ENCODE results near the gene GSTA5.
"Not testable (repeated sequence)": the region's sequence is repeated elsewhere in the genome, so short reads cannot be mapped to it uniquely, and the experiment has no call there.

The GSTA5 gene

DNA sequence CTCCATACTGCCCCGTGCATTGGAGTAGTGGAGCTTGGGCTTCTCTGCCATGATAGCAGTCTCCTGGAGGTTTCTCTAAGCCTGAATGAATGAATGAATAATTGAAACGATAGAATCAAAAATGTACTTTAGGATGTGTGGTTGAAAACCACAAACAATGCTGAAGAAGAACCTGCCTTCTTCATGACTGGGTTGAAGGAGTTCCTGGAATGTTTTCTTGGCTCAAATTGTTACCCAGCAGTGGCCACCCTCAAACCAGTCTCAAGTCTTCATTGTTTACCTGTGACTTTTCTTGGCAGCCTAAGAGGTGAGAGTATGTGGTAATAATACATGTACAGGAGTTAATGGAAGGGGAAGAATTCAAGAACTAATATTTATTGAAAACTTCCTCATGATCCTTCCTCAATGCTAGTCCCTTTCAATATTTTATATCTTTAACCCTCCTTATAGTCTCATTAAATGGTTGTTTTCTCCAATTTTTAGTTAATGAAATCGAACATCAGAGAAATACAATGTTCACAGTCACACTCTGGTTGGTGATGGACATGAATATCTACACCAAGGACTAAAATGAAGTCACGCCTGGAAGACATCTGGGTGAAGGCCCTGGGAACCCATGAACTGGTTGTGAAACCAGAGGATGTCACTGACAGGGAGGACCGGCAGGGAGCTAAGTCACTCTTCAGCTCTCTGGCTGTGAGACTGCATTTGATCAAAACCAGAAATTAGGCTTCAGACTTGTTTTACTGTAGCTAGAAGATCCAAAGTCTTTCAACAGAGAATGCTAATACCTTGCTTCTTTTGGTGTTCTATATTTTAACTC lies at the start of gene GSTA5:
Gene GSTA5, minus strand, starts transcription at position 51 of the 823 bp plus-strand sequence.
- no peak for DNase-seq

DNA sequence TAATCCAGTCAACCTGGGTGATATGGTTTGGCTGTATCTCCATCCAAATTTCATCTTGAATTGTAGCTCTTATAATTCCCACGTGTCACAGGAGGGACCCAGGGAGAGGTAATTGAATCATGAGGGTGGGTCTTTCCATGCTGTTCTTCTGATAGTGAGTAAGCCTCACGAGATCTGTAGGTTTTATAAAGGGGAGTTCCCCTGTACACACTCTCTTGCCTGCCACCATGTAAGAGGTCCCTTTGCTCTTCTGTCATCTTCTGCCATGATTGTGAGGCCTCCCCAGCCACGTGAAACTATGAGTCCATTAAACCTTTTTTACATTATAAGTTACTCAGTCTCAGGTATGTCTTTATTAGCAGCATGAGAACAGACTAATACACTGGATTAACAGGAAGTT lies 49.4 kb upstream of the GSTA5 start:
- no peak for DNase-seq

DNA sequence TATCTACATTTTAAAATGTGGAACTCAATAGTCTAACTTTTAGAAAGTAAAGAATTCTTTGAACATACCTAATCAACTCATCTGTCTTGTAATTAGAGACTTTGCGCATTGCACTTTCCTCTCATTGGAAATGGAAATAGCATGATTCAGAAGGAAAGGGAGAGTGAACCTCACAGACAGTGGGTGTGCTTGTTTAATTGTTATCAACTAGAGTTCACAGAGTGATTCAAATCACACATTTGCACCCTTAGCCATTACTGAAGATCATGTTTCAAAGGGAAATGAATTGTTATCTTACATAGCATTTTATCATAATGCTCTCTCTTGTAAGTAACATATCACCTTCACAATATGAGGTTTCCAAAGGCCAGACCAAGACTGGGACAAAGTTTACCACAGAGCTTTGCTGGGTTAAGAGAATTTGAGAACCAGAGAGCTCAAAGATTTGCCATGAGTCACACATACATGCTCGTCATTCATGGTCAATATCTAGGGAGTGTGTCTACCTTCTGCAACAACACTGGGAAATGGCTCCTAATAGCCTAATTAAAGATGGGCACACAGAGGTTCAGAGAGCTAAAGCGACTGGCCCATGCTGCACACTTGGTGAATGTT lies 47.4 kb upstream of the GSTA5 start:
- DNase-seq, result no peak

DNA sequence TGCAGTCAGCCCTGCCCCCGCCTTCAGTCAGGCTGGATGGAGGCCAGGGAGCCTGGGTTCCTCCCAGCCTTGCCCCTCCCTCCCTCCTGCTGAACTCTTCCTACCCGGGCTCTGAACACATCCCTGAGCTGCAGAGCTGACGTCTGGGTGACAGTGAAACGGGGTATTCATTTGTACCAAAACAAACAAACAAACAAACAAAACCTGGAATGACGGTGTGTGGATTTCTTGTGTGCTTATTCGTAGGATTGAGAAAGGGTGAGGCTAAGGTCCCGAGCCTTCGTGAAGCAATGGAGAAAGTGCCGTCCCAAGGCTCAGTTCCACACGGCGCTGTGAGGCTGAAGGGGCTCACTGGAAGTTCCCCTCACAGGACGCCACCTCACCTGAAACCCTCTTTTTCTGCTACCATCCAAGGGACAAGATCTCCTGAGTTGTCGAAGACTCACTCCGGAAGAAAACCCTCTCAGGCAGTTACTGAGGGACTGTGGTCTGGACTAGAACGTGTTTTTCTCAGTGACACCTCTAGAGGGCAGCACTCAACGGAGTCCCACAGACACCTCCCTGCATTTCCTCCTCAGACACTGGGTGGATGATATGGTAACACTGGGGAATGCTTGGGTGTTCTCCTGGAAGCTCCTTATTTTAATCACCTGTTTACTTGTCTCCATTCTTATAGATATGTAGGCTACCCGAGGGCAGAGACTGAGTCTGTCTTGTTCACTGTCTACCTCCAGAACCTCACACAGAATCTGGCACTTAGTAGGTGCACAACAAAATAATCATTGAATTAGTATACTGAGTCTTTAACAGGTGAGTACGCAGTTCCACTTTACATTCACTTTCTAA lies 41.6 kb upstream of the GSTA5 start:
- peak; percentile 73 for DNase-seq

DNA sequence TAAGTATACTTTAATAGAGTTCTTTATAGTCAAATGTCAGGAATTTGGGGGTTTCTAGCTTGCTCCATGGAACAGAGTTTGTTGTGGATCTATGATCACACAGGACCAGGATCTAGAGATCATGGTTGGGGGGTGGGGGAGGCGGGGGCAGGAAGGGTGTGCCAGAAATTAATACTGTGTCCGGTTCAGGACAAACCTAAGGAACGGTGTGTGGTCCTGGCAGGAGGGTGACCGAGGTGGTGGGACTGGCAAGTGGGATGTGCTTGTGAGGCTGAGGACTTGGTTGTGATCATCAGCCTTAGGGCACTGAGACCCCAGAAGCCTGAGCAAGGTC lies 41.0 kb upstream of the GSTA5 start:
- DNase-seq, result no peak

DNA sequence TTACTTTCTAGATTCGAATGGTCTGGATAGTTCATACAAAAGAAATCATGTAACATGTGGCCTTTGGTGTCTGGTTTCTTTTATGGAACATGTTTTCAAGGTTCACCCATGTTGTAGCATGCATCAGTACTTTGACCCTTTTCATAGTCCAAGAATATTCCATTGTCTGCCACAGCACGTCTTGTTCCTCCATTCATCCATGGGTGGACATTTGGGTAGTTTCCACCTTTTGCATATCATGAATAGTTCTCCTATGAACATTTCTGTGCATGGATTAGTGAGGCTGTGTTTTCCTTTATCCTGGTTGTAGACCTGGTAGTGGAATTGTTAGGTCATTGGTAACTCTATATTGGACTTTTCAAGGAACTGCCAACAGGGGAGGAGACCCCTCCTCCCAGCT lies 37.2 kb upstream of the GSTA5 start:
- no peak for DNase-seq

DNA sequence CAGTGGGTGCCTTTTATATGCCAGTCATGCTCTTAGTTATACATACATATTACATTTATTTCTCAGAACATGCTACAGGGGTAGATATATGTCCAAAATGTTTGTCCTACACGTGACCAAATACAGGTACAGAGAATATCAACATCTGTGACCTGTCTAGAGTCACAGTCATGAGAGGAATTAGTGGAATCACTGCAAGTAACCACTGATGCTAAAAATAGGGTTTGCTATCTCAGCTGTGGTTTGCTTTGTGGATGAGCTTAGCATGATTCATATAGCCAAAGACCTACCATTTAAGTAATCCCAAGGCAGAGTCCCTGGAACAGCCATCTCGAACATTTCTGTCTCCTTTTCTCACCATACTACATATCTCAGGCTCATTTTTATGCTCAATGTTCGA lies 36.6 kb upstream of the GSTA5 start:
- DNase-seq, result no peak

DNA sequence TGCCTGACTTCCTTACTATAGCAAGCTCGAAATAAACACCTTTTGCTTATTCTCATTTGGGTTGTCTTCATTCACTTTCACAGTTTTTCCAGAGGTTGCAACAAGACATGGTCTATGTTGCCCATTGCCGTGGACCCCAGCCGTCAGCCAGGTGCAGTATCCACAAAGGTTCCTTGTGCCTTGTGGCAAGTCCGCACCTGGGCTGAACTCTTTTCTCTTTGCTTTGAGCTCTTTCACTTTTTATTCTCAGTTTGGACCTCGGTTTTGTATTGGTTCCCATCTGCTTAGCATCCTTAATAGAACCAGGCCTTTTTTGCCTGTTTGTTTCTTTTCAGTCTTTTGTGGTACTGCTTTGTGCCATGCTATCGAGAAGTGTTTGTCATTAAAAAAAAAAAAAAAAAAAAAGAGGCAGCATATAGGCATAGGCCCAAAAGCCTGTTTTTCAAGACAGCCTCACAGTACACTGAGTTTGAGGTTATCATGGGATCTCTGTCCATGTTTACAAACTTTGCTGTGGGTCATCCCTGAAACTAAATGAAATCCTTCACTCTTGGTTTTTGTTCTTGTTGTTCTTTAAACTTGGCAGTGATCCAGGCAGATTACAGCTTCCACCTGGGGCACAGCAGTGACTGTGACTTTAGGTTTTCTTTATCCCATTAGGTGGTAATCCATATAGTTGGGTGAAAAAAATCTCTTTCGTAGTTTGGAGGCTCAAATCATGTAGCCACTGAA lies 35.6 kb upstream of the GSTA5 start:
- DNase-seq, result no peak

DNA sequence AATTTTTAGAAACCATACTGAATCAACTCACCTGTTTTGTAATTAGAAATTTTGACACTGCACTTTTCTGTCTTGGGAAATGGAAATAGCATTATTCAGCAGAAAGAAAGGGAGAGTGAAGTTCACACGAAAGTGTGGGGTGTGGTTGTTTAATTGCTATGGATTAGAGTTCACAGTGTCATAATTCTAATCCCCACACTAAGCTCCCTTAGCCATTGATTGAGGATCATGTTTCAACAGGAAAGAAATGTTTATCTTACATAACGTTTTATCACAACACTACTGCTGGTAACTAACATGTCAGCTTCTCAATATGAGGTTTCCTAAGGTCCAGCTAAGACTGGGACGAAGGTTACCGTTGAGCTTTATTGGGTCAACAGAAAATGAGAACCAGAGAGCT lies 31.4 kb upstream of the GSTA5 start:
- DNase-seq, result no peak

DNA sequence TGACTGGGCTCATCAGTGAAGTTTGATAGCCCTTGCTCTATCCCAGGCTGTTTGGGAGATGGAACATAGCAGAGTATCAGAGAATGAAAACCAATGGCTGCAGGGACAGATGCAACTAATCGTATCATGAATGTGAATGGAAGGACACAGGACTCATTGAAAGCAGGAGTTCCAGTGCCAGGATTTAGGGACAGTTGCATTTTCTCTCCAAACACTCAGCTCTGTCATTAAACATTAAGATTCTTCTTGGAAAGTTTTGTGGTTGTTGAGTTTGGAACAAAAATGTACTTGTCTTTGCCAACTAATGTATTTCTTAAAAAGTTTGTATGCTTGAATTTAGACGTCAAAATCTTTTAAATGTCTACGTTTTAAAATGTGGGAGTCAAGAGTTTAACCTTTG lies 31.0 kb upstream of the GSTA5 start:
- no peak for DNase-seq

DNA sequence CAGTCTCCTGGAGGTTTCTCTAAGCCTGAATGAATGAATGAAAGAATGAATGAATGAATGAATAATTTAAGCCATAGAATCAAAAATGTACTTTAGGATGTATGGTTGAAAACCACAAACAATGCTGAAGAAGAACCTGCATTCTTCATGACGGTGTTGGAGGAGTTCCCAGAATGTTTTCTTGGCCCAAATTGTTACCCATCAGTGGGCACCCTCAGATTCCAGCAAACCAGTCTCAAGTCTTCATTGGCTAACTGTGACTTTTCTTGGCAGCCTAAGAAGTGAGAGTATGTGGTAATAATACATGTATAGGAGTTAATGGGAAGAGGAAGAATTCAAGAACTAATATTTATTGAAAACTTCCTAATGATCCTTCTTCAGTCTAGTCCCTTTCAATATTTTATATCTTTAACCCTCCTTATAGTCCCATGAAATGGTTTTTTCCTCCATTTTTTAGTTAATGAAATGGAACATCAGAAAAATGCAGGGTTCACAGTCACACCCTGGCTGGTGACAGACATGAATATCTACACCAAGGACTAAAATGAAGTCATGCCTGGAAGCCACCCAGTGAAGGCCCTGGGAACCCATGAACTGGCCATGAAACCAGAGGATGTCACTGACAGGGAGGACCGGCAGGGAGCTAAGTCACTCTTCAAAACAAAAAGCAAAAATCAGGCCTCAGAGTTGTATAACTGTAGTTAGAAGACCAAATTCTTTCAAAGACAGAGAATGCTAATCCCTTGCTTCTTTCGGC lies 29.9 kb upstream of the GSTA5 start:
- not testable (repeated sequence) for DNase-seq

DNA sequence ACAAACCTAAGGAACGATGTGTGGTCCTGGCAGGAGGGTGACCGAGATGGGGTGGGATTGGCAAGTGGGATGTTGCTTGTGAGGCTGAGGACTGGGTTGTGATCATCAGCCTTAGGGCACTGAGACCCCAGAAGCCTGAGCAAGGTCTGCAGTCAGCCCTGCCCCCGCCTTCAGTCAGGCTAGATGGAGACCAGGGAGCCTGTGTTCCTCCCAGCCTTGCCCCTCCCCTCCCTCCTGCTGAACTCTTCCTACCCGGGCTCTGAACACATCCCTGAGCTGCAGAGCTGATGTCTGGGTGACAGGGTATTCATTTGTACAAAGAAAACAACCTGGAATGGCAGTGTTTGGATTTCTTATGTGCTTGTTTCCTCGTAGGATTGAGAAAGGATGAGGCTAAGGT lies 28.3 kb upstream of the GSTA5 start:
- not testable (repeated sequence) for DNase-seq

DNA sequence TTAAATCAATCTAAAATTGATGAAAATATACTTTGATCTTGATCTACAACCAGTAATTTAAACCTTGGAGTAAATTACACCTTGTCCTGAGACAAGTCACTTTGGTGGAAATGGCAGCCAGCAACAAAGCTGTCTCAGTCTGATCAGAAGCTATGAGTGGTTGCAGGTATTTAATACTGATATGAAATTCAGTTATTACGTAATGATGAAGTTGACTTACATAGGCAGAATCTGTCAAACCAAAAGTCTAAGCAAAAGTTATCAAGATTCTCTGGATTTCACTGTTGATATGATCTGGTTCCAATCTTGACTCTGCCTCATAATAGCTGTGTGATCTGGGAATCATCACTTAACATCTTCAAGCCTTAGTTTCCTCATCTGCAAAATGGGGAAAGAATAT lies 27.6 kb upstream of the GSTA5 start:
- no peak for DNase-seq

DNA sequence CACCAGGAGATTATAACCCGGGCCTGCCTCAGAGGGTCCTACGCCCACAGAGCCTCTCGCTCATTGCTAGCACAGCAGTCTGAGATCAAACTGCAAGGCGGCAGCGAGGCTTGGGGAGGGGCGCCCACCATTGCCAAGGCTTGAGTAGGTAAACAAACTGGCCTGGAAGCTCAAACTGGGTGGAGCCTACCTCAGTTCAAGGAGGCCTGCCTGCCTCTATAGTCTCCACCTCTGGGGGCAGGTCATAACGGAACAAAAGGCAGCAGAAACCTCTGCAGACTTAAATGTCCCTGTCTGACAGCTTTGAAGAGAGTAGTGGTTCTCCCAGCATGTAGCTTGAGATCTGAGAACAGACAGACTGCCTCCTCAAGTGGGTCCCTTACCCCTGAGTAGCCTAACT lies 20.5 kb upstream of the GSTA5 start:
- not testable (repeated sequence) for DNase-seq

DNA sequence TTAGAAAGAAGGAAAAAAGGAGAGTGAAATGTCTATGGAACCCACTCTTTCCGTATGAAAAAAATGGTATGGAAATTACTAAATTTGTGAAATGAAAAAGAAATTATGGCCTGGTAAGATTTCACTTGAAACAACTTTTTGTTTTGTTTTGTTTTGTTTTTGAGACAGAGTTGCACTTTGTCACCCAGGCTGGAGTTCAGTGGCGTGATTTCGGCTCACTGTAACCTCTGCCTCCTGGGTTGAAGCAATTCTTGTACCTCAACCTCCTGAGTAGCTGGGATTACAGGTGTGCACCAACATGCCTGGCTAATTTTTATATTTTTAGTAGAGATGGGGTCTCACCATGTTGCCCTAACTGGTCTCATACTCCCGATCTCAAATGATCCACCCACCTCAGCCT lies 17.8 kb upstream of the GSTA5 start:
- DNase-seq, result no peak

DNA sequence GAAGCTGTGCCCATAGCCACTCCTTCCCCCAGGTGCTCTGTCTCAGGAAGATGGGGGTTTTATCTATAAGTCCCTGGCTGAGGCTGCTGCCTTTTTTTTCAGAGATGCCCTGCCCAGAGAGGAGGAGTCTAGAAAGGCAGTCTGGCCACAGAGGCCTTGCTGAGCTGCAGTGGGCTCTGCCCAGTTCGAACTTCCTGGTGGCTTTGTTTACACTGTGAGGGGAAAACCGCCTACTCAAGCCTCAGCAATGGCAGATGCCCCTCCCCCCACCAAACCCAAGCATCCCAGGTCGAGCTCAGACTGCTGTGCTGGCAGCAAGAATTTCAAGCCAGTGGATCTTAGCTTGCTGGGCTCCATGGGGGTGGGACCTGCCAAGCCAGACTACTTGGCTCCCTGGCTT lies 15.5 kb upstream of the GSTA5 start:
- DNase-seq, result not testable (repeated sequence)

DNA sequence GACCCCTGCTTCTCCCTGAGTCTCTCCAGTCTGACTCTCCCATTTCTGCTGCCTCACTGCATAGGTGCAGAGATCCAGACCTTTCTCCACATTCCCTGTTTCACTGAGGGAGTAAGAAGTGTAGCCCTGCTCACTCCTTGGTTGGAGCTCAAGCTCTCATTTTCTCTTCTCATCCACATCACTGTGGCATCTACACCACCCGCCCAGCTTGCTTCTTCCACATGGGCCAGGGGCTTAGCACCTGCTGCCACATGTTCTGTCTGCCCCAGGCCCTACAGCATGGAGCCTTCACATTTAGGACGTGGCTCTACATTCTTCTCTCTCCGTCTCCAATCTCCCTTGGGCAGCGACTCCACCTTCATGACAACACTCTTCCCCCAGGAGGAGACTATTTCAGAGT lies 8.5 kb upstream of the GSTA5 start:
- DNase-seq, result no peak

DNA sequence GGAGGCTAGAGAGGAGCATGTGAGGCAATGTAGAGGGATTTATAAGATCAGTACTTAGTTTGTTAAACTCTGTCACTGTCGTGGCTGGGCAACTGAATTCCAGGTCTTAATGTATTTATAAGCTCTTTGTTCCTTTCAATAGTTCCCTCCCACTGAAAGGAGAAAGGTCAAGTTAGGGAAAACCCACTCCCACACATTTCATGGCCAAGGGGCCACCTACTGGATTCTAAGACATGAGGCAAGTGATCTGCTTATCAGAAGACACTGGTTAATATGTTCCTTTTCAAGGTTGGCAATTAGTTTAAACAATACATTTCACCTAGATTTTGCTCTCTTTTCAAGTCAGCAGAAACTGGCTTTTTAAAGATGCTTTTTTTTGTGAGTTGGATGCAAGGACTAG lies 5.4 kb upstream of the GSTA5 start:
- no peak for DNase-seq

DNA sequence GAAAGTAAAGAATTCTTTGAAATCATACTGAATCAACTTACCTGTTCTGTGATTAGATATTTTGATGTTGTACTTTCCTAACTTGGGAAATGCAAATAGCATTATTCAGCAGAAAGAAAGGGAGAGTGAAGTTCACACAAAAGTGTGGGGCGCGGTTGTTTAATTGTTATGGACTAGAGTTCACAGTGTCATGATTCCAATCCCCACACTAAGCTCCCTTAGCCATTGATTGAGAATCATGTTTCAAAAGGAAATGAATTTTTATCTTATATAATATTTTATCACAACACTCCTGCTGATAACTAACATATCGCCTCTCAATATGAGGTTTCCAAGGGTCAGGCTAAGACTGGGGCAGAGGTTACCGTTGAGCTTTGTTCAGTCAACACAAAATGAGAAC lies 3.0 kb upstream of the GSTA5 start:
- DNase-seq, result no peak

DNA sequence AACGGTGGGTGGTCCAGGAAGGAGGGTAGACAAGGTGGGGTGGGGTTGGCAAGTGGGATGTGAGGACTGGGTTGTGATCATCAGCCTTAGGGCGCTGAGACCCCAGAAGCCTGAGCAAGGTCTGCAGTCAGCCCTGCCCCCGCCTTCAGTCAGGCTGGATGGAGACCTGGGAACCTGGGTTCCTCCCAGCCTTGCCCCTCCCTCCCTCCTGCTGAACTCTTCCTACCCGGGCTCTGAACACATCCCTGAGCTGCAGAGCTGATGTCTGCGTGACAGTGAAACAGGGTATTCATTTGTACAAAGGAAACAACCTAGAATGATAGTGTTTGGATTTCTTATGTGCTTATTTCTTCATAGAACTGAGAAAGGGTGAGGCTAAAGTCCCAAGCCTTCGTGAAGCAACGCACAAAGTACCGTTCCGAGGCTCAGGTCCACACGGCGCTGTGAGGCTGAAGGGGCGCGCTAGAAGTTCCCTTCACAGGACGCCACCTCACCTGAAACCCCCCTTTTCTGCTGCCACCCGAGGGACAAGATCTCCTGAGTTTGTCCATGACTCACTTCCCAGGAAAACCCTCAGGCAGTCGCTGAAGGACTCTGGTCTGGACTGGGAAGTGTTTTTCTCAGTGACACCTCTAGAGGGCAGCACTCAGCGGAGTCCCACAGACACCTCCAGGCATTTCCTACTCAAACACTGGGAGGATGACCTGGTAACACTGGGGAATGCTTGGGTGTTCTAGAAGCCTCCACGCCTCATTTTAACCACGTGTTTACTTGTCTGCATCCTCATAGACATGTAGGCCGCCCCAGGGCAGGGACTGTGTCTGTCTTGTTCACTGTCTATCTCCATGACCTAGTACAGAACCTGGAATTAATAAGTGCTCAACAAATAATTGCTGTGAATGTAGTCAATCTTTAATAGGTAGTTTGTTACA lies 1.2 kb downstream of the GSTA5 start:
- DNase-seq, result peak; percentile 58

DNA sequence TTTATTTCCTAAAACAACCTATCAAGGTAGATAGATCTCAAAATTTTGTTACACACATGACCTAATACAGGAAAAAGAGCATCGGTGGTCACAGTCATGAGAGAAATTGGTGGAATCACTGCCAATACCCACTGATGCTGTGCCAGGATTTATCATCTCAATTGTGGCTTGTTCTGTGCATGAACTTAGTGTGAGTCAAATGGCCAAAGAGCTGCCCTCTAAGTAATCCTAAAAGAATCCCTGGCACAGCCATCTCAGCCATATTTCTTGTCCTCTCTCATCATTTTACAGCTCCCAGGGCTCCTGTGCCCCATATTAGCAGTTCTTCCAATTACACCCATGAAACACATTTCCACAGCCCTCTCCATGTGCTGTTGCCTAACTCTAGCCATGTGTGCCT lies 6.1 kb downstream of the GSTA5 start:
- no peak for DNase-seq

Measured in CD4-positive, alpha-beta T cell treated with Interleukin-17A for 4 hours (primary cell).